Measurements from ENCODE around the gene HRCT1.

- TF ChIP-seq CTCF (IDR thresholded peaks at IDR 0.05; ENCODE audit: poor library complexity, severe bottlenecking) = no peak
- no peak for TF ChIP-seq EZH2 (IDR thresholded peaks at IDR 0.05; ENCODE audit: borderline replicate concordance, insufficient read depth, low read length, poor library complexity, severe bottlenecking)
- TF ChIP-seq MXI1 (conservative IDR thresholded peaks at IDR 0.05; ENCODE audit: poor library complexity, severe bottlenecking) = no peak
- no peak for TF ChIP-seq RAD21 (conservative IDR thresholded peaks at IDR 0.05)
- TF ChIP-seq TAF1 (IDR thresholded peaks at IDR 0.05; ENCODE audit: low read depth) = no peak
- no peak for TF ChIP-seq POLR2AphosphoS5 (IDR thresholded peaks at IDR 0.05)
- TF ChIP-seq REST (IDR thresholded peaks at IDR 0.05; ENCODE audit: borderline replicate concordance) = no peak
These were observed 38.2 kb downstream of the HRCT1 start for GRCh38 chr9:35944173-35944572.
